Suprapubic skin (tissue), 4 donors: ENCODE data around the gene EYA2. TPM values are rescaled to one million over a fixed set of nuclear protein-coding genes. Genes with fewer than 3 reads are reported as not detected.

Experiments
- DNase-seq, 2 donors: peaks; one replicate each; pipeline ENCODE4 v3.0.0-alpha.2; 2019; ENCODE audit warnings: low spot score in 2 of 2
- H3K27ac ChIP-seq: fragments of 200-600 bp; sonication (generic); one replicate; pipeline ENCODE4 v1.5.1; 2019
- H3K27me3 ChIP-seq: fragments of 200-600 bp; sonication (generic); one replicate; pipeline ENCODE4 v1.5.1; 2019
- H3K36me3 ChIP-seq: fragments of 200-600 bp; sonication (generic); one replicate; pipeline ENCODE4 v1.5.1; 2019
- H3K4me1 ChIP-seq: fragments of 200-600 bp; sonication (generic); one replicate; pipeline ENCODE4 v1.5.1; 2019
- H3K4me3 ChIP-seq: fragments of 200-600 bp; sonication (generic); one replicate; pipeline ENCODE4 v1.5.1; 2019; ENCODE audit warnings: mild to moderate bottlenecking
- H3K9me3 ChIP-seq: fragments of 200-600 bp; sonication (generic); one replicate; pipeline ENCODE4 v1.5.1; 2019
- CTCF ChIP-seq, 2 donors: fragments of 200-600 bp in 1 of 2; fragments of 450-650 bp in 1 of 2; sonication (generic) in 1 of 2; IDR thresholded peaks; one replicate each; pipeline ENCODE4 v1.5.1; 2016 to 2019; ENCODE audit warnings: antibody characterized with exemption in 2 of 2, mild to moderate bottlenecking in 1 of 2, moderate library complexity in 1 of 2
- EP300 ChIP-seq: sonication (generic); formaldehyde crosslinking; IDR thresholded peaks from one replicate; pipeline ENCODE4 v1.6.1; 2017; ENCODE audit warnings: antibody characterized with exemption
- POLR2A ChIP-seq, 2 donors: fragments of 450-650 bp; IDR thresholded peaks; one replicate each; pipeline ENCODE4 v1.6.1; 2017; ENCODE audit warnings: antibody characterized with exemption in 2 of 2, mild to moderate bottlenecking in 2 of 2, moderate library complexity in 2 of 2
- POLR2AphosphoS5 ChIP-seq, 3 donors: sonication (generic); formaldehyde crosslinking; IDR thresholded peaks; one replicate each; pipeline ENCODE4 v1.6.1; 2017; ENCODE audit warnings: antibody characterized with exemption in 3 of 3
- WGBS: methylation state at CpG from one replicate; pipeline ENCODE4 v1.1.5; 2018; 5-methylcytosine and 5-hydroxymethylcytosine counted together
- total RNA-seq, 4 donors: library from RNA; depleted of rRNA; stranded (reverse); fragments of >200 nt; gene quantifications; one replicate each; pipeline ENCODE4 v1.1.0, GENCODE V29; 2016

Gene EYA2
- total RNA-seq, 4 donors from 2014 or later, result 2.3 to 4.0 (median 3.3) TPM

- Histone ChIP-seq H3K27me3 (peaks cover 3% of the 10 kb centered on the region), H3K4me1 (peaks cover 10% of the 10 kb centered on the region), H3K36me3 (no peaks in the 10 kb centered on the region), H3K4me3 (no peak overlapping the region), H3K9me3 (no peaks in the 10 kb centered on the region), H3K27ac (no peak overlapping the region)
- DNase-seq, result no peak
- TF ChIP-seq POLR2AphosphoS5 (IDR thresholded peaks at IDR 0.05) (no peak), EP300 (no peak), POLR2A (IDR thresholded peaks at IDR 0.05) (no peak), CTCF (IDR thresholded peaks at IDR 0.05) (no peak)
- 29% methylated on average over 6 of the region's 6 CpGs for WGBS
Measured at GRCh38 chr20:46998477-46999240, 104.0 kb downstream of the EYA2 start.

GRCh38 chr20:46999801-47000465 is 105.3 kb downstream of the EYA2 start:
- no peak for DNase-seq
- Histone ChIP-seq H3K9me3 (no peaks in the 10 kb centered on the region), H3K27me3 (peaks cover 3% of the 10 kb centered on the region), H3K27ac (no peak overlapping the region), H3K4me1 (peaks cover 10% of the 10 kb centered on the region), H3K4me3 (no peak overlapping the region), H3K36me3 (no peaks in the 10 kb centered on the region)
- no peak for TF ChIP-seq POLR2A (IDR thresholded peaks at IDR 0.05)
- no peak for TF ChIP-seq POLR2AphosphoS5 (IDR thresholded peaks at IDR 0.05)
- no peak for TF ChIP-seq CTCF (IDR thresholded peaks at IDR 0.05)
- TF ChIP-seq EP300, result no peak
- 77% methylated on average over 9 of the region's 11 CpGs for WGBS

GRCh38 chr20:47003223-47003622 is 108.6 kb downstream of the EYA2 start:
- H3K9me3 ChIP-seq, result no peaks in the 10 kb centered on the region
- no peak overlapping the region for H3K27ac ChIP-seq
- no peak for TF ChIP-seq POLR2AphosphoS5 (IDR thresholded peaks at IDR 0.05)
- no peak for TF ChIP-seq CTCF (IDR thresholded peaks at IDR 0.05)
- no peak for TF ChIP-seq POLR2A (IDR thresholded peaks at IDR 0.05)
- TF ChIP-seq EP300, result no peak
- no peak overlapping the region for H3K4me3 ChIP-seq
- H3K36me3 ChIP-seq, result peaks cover 2% of the 10 kb centered on the region
- H3K27me3 ChIP-seq, result no peaks in the 10 kb centered on the region
- 90% methylated on average over 6 of the region's 6 CpGs for WGBS
- peaks cover 10% of the 10 kb centered on the region for H3K4me1 ChIP-seq
- DNase-seq, result no peak

DNA sequence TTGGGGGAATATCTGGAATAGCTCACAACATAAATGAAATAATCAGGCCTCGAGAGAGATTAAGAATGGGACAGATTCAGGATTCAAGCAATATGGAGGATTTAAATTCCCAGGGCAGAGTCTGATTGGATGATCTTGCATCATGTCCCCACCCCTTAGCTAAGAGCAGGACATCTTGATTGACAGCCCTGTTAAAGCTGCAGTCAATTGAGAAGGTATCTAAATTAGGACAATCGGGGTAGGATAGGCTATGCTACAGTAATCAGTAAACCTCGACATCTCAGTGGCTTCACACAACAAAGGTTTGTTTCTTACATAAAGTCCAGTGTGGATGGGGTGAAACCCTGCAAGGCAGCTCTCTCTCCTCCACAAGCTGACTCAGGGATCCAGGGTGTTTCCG is 109.5 kb downstream of the EYA2 start:
- peaks cover 2% of the 10 kb centered on the region for H3K36me3 ChIP-seq
- no peaks in the 10 kb centered on the region for H3K9me3 ChIP-seq
- no peaks in the 10 kb centered on the region for H3K27me3 ChIP-seq
- DNase-seq, result no peak
- H3K4me1 ChIP-seq, result peaks cover 1% of the 10 kb centered on the region
- TF ChIP-seq POLR2A (IDR thresholded peaks at IDR 0.05) (no peak), CTCF (IDR thresholded peaks at IDR 0.05) (no peak), EP300 (no peak), POLR2AphosphoS5 (IDR thresholded peaks at IDR 0.05) (no peak)
- WGBS, result 97% methylated on average over 4 of the region's 4 CpGs
- no peak overlapping the region for H3K4me3 ChIP-seq
- H3K27ac ChIP-seq, result no peak overlapping the region
